Hematopoietic multipotent progenitor cell treated with erythropoietin and hydrocortisone succinate and interleukin-3 and kit ligand, for 17 days (in vitro differentiated cells): ENCODE results near the gene NRXN3.

ENCODE experiments used
- DNase-seq: peaks from one replicate; pipeline ENCODE4 v3.0.0-alpha.2; 2015; ENCODE audit warnings: low spot score

Gene NRXN3

GRCh38 chr14:79822034-79822433 is 1651.9 kb downstream of the NRXN3 start:
- no peak for DNase-seq

GRCh38 chr14:79825046-79825521 is 1654.9 kb downstream of the NRXN3 start:
- no peak for DNase-seq

DNA sequence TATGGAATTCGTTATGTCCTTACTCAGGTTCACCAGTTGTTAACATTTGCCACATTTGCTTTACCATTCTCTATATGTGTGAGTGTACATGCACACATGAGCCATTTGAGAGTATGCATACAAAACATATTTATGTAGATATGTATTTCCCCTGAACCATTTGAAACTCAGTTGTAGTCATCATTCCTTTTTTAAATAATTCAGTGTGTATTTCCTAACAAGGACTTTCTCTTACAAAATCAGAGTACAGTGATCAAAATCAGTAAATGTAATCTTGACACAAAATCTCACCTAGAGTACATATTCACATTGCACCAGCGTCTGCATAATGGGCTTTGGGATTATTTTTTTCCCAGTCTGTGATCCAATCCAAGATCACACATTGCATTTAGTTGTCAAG is 1656.2 kb downstream of the NRXN3 start:
- DNase-seq = no peak

GRCh38 chr14:79829405-79830166 is 1659.4 kb downstream of the NRXN3 start:
- DNase-seq = no peak

GRCh38 chr14:79831195-79831892 is 1661.2 kb downstream of the NRXN3 start:
- DNase-seq = no peak

DNA sequence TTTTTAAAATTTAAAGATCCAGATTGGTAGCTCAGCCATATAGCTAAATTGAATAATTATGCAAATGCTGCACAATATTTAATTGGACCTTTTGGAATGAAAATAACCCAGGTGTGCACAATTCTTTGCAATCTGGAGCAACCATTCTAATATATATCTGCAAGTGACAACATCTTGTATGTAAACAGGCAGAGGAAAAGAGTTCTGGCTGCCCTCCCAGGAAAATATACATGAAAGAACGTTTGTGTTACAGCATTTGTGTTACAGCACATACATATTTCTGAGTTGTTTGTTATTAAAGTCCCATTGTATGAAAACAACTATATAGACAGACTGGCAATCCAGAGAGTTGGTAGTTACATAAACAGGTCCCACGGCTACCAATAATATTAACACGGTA is 1663.6 kb downstream of the NRXN3 start:
- DNase-seq = no peak

DNA sequence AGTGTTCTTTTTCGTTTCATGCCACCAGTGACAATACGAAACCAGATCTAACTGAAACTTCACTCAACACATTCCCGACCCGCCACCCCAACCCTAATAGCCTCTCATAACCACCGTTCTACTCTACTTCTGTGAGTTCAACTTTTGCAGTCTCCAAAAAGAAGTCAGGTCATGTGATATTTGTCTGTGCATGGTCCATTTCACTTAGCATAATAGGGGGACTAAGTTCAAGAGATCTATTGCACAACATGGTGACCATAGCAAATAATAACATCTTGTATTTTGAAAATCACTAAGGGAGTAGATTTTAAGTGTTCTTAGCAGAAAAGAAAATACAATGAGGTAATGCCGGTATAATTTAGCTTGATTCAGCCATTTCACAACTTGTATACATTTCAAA is 1664.7 kb downstream of the NRXN3 start:
- DNase-seq = no peak

GRCh38 chr14:79836577-79836976 is 1666.4 kb downstream of the NRXN3 start:
- no peak for DNase-seq

GRCh38 chr14:79837699-79838098 is 1667.5 kb downstream of the NRXN3 start:
- DNase-seq = no peak

- DNase-seq = no peak
These were observed 1669.9 kb downstream of the NRXN3 start for GRCh38 chr14:79840103-79840502.

DNA sequence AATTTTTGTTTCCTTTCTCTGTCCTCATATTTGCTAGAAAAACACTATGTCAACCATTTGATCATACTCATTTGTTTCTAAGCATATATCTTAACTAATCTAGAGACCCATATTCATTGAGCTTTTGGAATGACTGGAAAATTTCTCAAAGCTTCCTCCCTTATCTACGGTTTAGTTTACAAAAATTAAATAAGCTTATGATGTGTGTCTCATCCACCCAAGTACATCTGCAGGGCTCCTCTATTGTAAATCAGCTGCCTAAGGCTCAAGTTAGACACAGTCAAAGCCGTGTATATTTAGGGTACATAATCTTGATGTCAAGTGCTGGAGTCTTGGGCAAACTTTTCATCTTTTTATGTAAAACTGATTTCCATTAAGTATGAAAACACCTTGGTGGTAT is 1670.7 kb downstream of the NRXN3 start:
- DNase-seq = no peak

GRCh38 chr14:79841433-79841832 is 1671.3 kb downstream of the NRXN3 start:
- DNase-seq = no peak

DNA sequence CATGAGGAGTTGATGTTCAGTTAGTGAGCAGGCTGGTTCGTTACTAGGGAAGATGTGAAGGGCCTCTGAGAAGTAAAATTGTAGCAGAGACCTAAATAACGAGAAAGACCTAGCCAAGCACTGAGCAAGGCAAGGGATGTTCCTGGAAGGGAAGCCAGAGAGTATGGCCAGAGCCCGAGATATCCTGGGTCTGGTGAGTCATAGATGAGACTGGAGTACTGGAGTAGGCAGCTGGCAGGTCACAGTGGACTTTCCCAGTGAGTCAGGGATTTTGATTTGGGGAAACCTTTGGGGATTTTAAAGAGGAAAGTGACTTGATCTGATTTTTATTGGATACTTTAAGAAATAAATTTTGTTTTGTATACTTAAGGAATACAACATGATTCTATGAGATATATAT is 1672.1 kb downstream of the NRXN3 start:
- DNase-seq = no peak

GRCh38 chr14:79852950-79853744 is 1683.0 kb downstream of the NRXN3 start:
- no peak for DNase-seq

GRCh38 chr14:79855789-79856188 is 1685.6 kb downstream of the NRXN3 start:
- no peak for DNase-seq

DNA sequence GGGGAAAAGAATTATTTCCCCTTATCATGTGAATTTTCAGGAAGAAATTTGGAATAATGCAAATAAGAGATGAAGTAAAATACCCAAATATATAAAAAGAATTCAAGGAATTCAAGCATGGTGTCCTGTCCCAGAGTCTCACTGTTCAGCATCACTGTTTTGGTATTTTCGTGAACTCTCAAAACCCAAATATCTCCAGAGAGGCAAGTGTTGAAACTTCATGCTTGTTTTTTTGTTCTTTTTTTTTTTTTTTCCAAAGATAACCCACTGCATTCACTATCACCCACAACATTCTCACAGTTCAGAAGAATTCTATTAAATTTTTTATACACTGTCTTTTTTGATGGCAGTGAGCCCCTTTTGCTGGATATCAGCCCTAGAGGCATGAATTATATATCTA is 1686.2 kb downstream of the NRXN3 start:
- DNase-seq = no peak

- no peak for DNase-seq
These were observed 1690.9 kb downstream of the NRXN3 start for GRCh38 chr14:79861111-79861510.

DNA sequence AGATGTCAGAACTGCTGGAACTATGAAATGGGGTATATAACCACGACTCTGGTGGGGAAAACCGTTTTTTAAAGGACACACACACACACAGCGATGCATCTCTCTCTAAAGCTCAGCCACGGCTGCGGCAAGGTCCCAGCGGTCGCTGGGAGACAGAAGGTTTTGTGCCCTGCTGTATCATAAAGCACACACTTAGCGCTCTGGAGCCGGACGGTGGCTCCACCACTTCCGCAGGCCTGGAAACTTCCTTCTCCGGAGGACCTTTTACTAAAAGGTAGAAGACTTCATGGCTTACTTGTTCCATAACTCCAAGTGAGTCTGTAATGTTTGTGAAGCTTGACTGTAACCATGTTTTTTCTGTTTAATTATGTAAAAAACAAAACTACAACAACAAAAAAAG is 1691.9 kb downstream of the NRXN3 start:
- DNase-seq = no peak

GRCh38 chr14:79871136-79871535 is 1701.0 kb downstream of the NRXN3 start:
- no peak for DNase-seq

GRCh38 chr14:79878229-79878628 is 1708.1 kb downstream of the NRXN3 start:
- no peak for DNase-seq

GRCh38 chr14:79878785-79879184 is 1708.6 kb downstream of the NRXN3 start:
- no peak for DNase-seq

DNA sequence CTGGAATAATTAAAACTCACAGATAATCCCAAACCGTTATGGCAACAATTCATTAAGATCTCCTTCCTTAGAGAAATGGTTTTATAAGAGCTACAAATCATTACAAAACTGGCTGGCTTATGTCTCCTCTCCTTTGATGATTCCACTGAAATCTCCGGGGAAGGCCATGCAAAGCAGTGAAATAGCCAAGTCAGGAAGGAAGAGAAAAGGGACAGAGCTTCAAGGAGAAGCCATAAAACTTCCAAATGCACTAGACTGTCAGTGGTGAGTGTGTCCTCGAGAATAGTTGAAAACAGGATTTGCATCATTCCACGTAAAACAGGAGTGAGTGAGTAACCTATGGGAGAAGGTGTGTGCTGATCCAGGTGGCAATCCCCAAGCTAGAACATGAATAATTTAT is 1711.1 kb downstream of the NRXN3 start:
- DNase-seq = no peak

GRCh38 chr14:79890527-79890926 is 1720.4 kb downstream of the NRXN3 start:
- DNase-seq = no peak
